HepG2 (cell line): ENCODE data around the gene PPP1R13B. TPM values are rescaled to one million over a fixed set of nuclear protein-coding genes. Genes with fewer than 3 reads are reported as not detected.
A peak's percentile ranks its signal among the peaks of the same experiment; 100 is the strongest.

Experiments used
- ATAC-seq: fragments of 200-7000 bp; cut with Tn5 transposase; 3 replicates; pipeline ENCODE4 v1.9.1; 2020; ENCODE audit warnings: mild to moderate bottlenecking, moderate library complexity
- BruUV-seq: library from RNA; stranded (reverse); fragments of 400-500 nt; replicated peaks from 2 replicates; lab custom pipeline; 2021; lab: Mats Ljungman, UMichigan
- CTCF ChIA-PET: fragments of 300-600 bp; formaldehyde crosslinking; extraction: SDS; loops from one replicate; lab custom pipeline; 2021; ENCODE audit warnings: low total read pairs, inconsistent platforms, low intra/inter-chr PET ratio; lab: Yijun Ruan, JAX
- POLR2A ChIA-PET: fragments of 350-600 bp; sonication (Branson Sonifier 250); formaldehyde crosslinking; loops from one replicate; lab custom pipeline; 2020; ENCODE audit warnings: antibody characterized with exemption, inconsistent platforms; lab: Yijun Ruan, JAX
- DNase-seq: peaks from one replicate; pipeline ENCODE4 v3.0.0-alpha.2; 2015; ENCODE audit warnings: low spot score
- FAIRE-seq: peaks from 3 replicates; lab custom pipeline; 2011; peaks lifted over from hg19 to GRCh38; lab: Jason Lieb, UNC
- H2AFZ ChIP-seq: one replicate; pipeline ENCODE4 v1.6.1; 2011; ENCODE audit warnings: low read length, inconsistent platforms
- H3K27ac ChIP-seq: fragments of 300-600 bp; 3 replicates; pipeline ENCODE4 v1.8.0; 2011; ENCODE audit warnings: mixed run types, mild to moderate bottlenecking, mixed read lengths, low read length, inconsistent platforms; ENCODE audit not compliant: insufficient read depth; ENCODE audit errors: extremely low read length
- H3K27me3 ChIP-seq, 2 experiments: fragments of 200-600 bp in 1 of 2; 2 replicates in 1 of 2; 3 replicates in 1 of 2; pipeline versions ENCODE4 v1.6.0 to v1.8.0; 2011; ENCODE audit warnings: low read length in 2 of 2, mild to moderate bottlenecking in 2 of 2, moderate library complexity in 2 of 2, inconsistent platforms in 1 of 2; ENCODE audit not compliant: insufficient read depth in 2 of 2, control insufficient read depth in 1 of 2
- H3K36me3 ChIP-seq, 2 experiments: fragments of 200-600 bp in 1 of 2; replicated peaks in 1 of 2; 2 replicates in 1 of 2; 3 replicates in 1 of 2; pipeline versions ENCODE4 v1.5.1 to v1.8.0; 2011; ENCODE audit warnings: low read length in 2 of 2, inconsistent platforms in 1 of 2; ENCODE audit not compliant: insufficient read depth in 2 of 2, control insufficient read depth in 1 of 2
- H3K4me1 ChIP-seq: 2 replicates; pipeline ENCODE4 v1.5.1; 2012; ENCODE audit warnings: low read length, inconsistent platforms; ENCODE audit not compliant: insufficient read depth
- H3K4me2 ChIP-seq: 2 replicates; pipeline ENCODE4 v1.6.0; 2011; ENCODE audit warnings: low read depth, low read length, inconsistent platforms
- H3K4me3 ChIP-seq, 3 experiments: fragments of 200-600 bp in 1 of 3; sonication (generic), shearing (Covaris generic) in 1 of 3; replicated peaks in 1 of 3; 2 replicates each; pipeline ENCODE4 v1.5.1; 2011 to 2016; ENCODE audit warnings: low read length in 3 of 3, inconsistent platforms in 2 of 3, low read depth in 2 of 3, mild to moderate bottlenecking in 2 of 3, control low read depth in 1 of 3, mixed read lengths in 1 of 3; ENCODE audit not compliant: insufficient read depth in 1 of 3
- H3K79me2 ChIP-seq: one replicate; pipeline ENCODE4 v1.6.1; 2011; ENCODE audit warnings: low read length, inconsistent platforms; ENCODE audit not compliant: insufficient read depth
- H3K9ac ChIP-seq: 2 replicates; pipeline ENCODE4 v1.6.0; 2011; ENCODE audit warnings: mild to moderate bottlenecking, low read depth, low read length, inconsistent platforms; ENCODE audit not compliant: insufficient read depth
- H3K9me3 ChIP-seq: 2 replicates; pipeline ENCODE4 v1.5.1; 2012; ENCODE audit warnings: mild to moderate bottlenecking, low read length
- H4K20me1 ChIP-seq: 2 replicates; pipeline ENCODE4 v1.6.0; 2011; ENCODE audit warnings: inconsistent platforms, mild to moderate bottlenecking, low read length, moderate library complexity; ENCODE audit not compliant: insufficient read depth
- CBX1 ChIP-seq: IDR thresholded peaks from one replicate; pipeline ENCODE4 v1.6.1; 2016; ENCODE audit warnings: antibody characterized with exemption, low read depth
- EHMT2 ChIP-seq: fragments of 200-600 bp; sonication (generic); IDR thresholded peaks from 2 replicates; pipeline ENCODE4 v1.7.0; 2017; ENCODE audit warnings: antibody characterized with exemption, low read depth, low read length, borderline replicate concordance
- ISL2 ChIP-seq: sonication (generic); formaldehyde crosslinking; IDR thresholded peaks from 2 replicates; pipeline ENCODE4 v1.5.0; 2020; ENCODE audit warnings: missing genetic modification reagents
- MAFK ChIP-seq, 2 experiments: IDR thresholded peaks in 1 of 2; conservative IDR thresholded peaks in 1 of 2; 2 replicates each; pipeline ENCODE4 v1.6.1; 2011; ENCODE audit warnings: improper control_type of control experiment in 2 of 2, low read length in 2 of 2
- MLXIP ChIP-seq: sonication (generic); formaldehyde crosslinking; IDR thresholded peaks from 2 replicates; pipeline ENCODE4 v1.9.0; 2021; ENCODE audit warnings: missing genetic modification reagents, borderline replicate concordance
- MTERF4 ChIP-seq: sonication (generic); formaldehyde crosslinking; IDR thresholded peaks from 2 replicates; pipeline ENCODE4 v1.8.0; 2023; ENCODE audit warnings: mild to moderate bottlenecking, missing genetic modification reagents
- RARA ChIP-seq: IDR thresholded peaks from 2 replicates; pipeline ENCODE4 v1.6.1; 2016; ENCODE audit warnings: missing genetic modification reagents, missing compliant biosample characterization
- TEAD2 ChIP-seq: sonication (generic); formaldehyde crosslinking; IDR thresholded peaks from 2 replicates; pipeline ENCODE4 v1.9.0; 2021; ENCODE audit warnings: missing genetic modification reagents
- ZBTB34 ChIP-seq: sonication (generic); formaldehyde crosslinking; IDR thresholded peaks from 2 replicates; pipeline ENCODE4 v1.8.0; 2022; ENCODE audit warnings: mild to moderate bottlenecking, missing genetic modification reagents
- ZIK1 ChIP-seq: sonication (generic); formaldehyde crosslinking; IDR thresholded peaks from 2 replicates; pipeline ENCODE4 v1.5.0; 2020; ENCODE audit warnings: mild to moderate bottlenecking, low read depth, missing genetic modification reagents, borderline replicate concordance
- ZNF263 ChIP-seq: sonication (generic); formaldehyde crosslinking; IDR thresholded peaks from 2 replicates; pipeline ENCODE4 v1.4.0; 2020; ENCODE audit warnings: missing genetic modification reagents
- ZNF431 ChIP-seq: sonication (generic); formaldehyde crosslinking; IDR thresholded peaks from 2 replicates; pipeline ENCODE4 v1.9.0; 2022; ENCODE audit warnings: missing genetic modification reagents, low read depth, mild to moderate bottlenecking, borderline replicate concordance
- ZNF737 ChIP-seq: sonication (generic); formaldehyde crosslinking; IDR thresholded peaks from 2 replicates; pipeline ENCODE4 v1.5.0; 2020; ENCODE audit warnings: missing genetic modification reagents, mild to moderate bottlenecking, borderline replicate concordance
- WGBS: methylation state at CpG from one replicate; pipeline ENCODE4 v1.1.6; 2017; ENCODE audit warnings: low lambda C conversion rate; 5-methylcytosine and 5-hydroxymethylcytosine counted together
- in situ Hi-C: cut with HindIII; loops from 2 replicates; pipeline ENCODE4 v1.10.0; 2017; ENCODE audit warnings: low pct_unique_long_range_greater_than_20kb; ENCODE audit not compliant: extremely low pct_ligation_motif_present
- intact Hi-C: fragments of 100-400 bp; cut with micrococcal nuclease; formaldehyde crosslinking; loops from one replicate; pipeline ENCODE4 v1.10.0; 2022; ENCODE audit not compliant: unreplicated experiment
- polyA plus RNA-seq, 8 experiments: library from polyadenylated mRNA; depleted of rRNA in 3 of 8; stranded (reverse) in 7 of 8; unstranded in 1 of 8; fragments of >200 nt; fragmentation: Illumina TruSeq in 4 of 8; extraction: Trizol in 4 of 8; gene quantifications; 2 replicates each; pipeline versions ENCODE4 v1.2.1 to v1.2.3, GENCODE V29; 2011 to 2016; ENCODE audit warnings: low read depth in 4 of 8, missing spikeins in 1 of 8, mixed read lengths in 1 of 8; ENCODE audit not compliant: insufficient read depth in 1 of 8
- total RNA-seq, 5 experiments: library from RNA; depleted of rRNA; stranded (reverse); fragments of >200 nt; fragmentation: Illumina TruSeq; extraction: Trizol; gene quantifications; 2 replicates each; pipeline ENCODE4 v1.2.3, GENCODE V29; 2016; ENCODE audit warnings: low read depth in 1 of 5
- TF ChIP-seq, protein P1 (sequence below), 2 experiments: fragments of 450-650 bp in 1 of 2; sonication (generic) in 1 of 2; formaldehyde crosslinking; IDR thresholded peaks; 2 replicates each; pipeline versions ENCODE4 v1.5.0 to v1.8.0; 2020 to 2022; ENCODE audit warnings: mild to moderate bottlenecking in 1 of 2, missing genetic modification reagents in 1 of 2

Gene PPP1R13B
- total and polyA plus RNA-seq, 2 of the 13 experiments (the other 11 are each of a cell fraction or from before 2014, with no cell fraction given), result 4.6 to 9.4 TPM

DNA sequence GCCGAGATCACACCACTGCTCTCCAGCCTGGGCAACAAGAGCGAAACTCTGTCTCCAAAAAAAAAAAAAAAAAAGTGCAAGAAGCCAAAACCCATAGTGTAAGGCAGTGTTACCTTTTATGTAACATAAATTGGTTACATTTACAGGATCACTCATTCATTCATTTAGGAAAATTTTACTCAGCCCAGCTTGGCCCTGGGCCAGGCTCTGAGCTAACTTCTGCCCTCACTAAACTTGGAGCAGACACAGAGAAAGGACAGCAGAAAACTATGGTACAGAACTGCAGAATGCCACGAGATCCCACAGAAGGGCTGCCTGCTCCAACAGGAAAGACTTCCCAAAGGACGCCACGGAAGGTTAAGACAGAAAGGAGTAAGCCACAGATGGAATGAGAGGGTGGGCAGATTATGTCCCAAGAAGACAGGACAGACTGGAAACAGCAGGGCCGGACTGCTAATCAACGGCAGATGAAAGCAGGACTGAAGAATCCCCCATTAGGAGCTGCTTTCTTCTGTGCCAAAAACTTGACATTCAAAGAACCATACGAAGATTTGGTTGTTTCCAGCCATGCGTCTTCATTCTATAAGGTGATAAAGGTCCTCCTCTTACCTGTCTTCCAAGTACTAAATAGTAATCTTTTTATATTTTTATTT lies 18.9 kb downstream of the PPP1R13B start (continued):
- TF ChIP-seq, protein P1, sequence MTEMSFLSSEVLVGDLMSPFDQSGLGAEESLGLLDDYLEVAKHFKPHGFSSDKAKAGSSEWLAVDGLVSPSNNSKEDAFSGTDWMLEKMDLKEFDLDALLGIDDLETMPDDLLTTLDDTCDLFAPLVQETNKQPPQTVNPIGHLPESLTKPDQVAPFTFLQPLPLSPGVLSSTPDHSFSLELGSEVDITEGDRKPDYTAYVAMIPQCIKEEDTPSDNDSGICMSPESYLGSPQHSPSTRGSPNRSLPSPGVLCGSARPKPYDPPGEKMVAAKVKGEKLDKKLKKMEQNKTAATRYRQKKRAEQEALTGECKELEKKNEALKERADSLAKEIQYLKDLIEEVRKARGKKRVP (CRISPR knock-in tag; IDR thresholded peaks at IDR 0.05), result no peak
- TF ChIP-seq, all 625 proteins: peak for 0

DNA sequence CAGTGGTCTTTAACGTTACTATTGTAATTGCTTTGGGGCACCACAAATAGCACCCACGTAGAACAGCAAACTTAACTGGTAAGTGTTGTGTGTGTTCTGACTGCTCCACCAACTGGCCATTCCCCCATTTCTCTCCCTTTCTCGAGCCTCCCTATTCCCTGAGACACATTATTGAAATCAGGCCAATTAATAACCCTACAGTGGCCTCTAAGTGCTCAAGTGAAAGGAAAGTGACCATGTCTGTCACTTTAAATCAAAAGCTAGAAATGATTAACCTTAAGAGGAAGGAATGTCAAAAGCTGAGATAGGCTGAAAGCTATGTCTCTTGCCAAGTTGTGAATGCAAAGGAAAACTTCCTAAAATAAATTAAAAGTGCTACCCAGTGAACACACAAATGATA lies 22.3 kb downstream of the PPP1R13B start:
- peak; percentile 24 for DNase-seq
- H4K20me1 ChIP-seq, result no peaks in the 10 kb centered on the region
- H3K9me3 ChIP-seq, result no peaks in the 10 kb centered on the region
- no peak overlapping the region for H2AFZ ChIP-seq
- H3K4me2 ChIP-seq, result peak overlapping the region; percentile 52
- H3K36me3 ChIP-seq, result no peaks in the 10 kb centered on the region
- no peaks in the 10 kb centered on the region for H3K27me3 ChIP-seq
- peak; percentile 67 for ATAC-seq
- H3K4me3 ChIP-seq, result no peak overlapping the region; a peak in 1 of 6 replicates
- no TSS peak for BruUV-seq
- POLR2A ChIA-PET, result interaction anchor here (1.0 to 1.9 kb wide), 5 partner anchors 21 to 64 kb away, joined by 3 to 7 read pairs (median 3); no protein-coding TSS in a partner anchor
- 66% methylated on average over 3 of the region's 3 CpGs for WGBS
- peak; percentile 26 for FAIRE-seq
- in situ Hi-C loops (no loop called here), intact Hi-C loops (no loop called here)
- H3K9ac ChIP-seq, result no peak overlapping the region
- H3K79me2 ChIP-seq, result peaks cover 43% of the 10 kb centered on the region
- H3K4me1 ChIP-seq, result peaks cover 38% of the 10 kb centered on the region
- CTCF ChIA-PET, result no interaction called here
- H3K27ac ChIP-seq, result no peak overlapping the region
- TF ChIP-seq ZBTB34 (CRISPR knock-in tag) (no peak), ZIK1 (CRISPR knock-in tag) (no peak), MAFK (conservative IDR thresholded peaks at IDR 0.05 in 1 of 2, IDR thresholded peaks at IDR 0.05 in 1 of 2; ENCODE audit: low read length in 2 of 2) (no peak), ISL2 (CRISPR knock-in tag) (no peak), ZNF431 (CRISPR knock-in tag) (no peak), TEAD2 (CRISPR knock-in tag) (no peak), MLXIP (CRISPR knock-in tag) (no peak), EHMT2 (no peak), RARA (CRISPR knock-in tag) (no peak), MTERF4 (CRISPR knock-in tag) (no peak), ZNF263 (CRISPR knock-in tag) (no peak), CBX1 (no peak), ZNF737 (CRISPR knock-in tag) (no peak)
